Raji (cell line): ENCODE data around the gene PPARGC1A.

ENCODE experiments used
- POLR2A ChIP-seq: IDR thresholded peaks from 2 replicates; pipeline ENCODE4 v1.6.1; 2011; ENCODE audit warnings: low read depth, low read length, control low read depth; ENCODE audit not compliant: insufficient read depth

Gene PPARGC1A

DNA sequence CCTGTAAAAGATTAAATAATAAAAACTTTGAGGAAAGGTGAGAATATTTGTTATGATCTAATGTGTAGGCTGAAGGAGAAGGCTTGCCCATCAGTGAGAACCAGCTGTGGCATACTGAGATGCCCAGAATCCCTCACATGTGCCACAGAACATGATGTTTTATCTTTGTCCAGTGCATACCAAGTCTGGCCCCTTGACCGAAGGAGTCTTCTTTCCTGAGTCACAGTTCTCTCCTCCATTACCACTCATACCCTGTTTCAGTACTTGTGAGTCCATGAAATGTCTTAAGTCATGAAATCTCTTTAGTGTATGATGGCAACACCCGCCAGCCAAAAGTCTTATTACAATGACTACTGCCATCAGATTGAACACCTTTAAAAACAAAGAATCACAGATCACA, 42.7 kb downstream of the PPARGC1A start:
- TF ChIP-seq POLR2A, result no peak

DNA sequence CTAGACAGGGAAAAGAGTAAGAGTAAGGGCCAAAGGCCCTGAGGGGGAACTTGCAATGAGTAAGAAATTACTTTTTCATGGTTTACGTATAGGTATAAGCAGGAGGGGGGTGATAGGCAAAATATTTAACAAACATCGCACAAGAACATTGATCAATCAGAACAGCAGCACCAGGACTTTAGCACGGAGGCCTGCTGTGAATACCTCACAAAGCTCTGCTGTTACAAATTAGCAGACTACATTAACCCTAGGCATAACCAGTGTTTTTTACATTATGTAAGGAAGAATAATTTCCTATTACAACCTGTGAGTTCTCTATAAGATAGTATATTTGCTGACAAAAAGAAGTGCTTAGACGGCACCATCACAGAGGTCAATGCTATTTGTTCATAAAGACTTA, 44.9 kb downstream of the PPARGC1A start:
- TF ChIP-seq POLR2A, result no peak

DNA sequence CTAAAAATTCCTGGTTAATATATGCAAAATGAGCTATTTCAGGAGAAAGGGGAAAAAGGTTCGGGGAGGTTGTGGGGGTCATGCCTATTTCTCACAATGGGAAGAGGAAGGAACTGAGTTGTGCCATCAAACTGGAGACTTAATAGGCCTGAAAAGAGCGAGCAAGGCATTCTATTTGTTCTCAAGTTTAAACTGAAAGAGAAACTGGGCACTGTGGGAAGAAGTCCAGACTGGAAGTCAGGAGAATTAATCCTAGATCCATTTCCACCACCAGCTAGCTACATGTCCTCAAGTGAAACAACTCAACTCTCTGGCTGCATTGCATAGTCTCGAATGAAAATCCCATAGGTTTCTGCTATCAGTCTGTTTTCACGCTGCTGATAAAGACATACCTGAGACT, 50.6 kb downstream of the PPARGC1A start:
- no peak for TF ChIP-seq POLR2A

DNA sequence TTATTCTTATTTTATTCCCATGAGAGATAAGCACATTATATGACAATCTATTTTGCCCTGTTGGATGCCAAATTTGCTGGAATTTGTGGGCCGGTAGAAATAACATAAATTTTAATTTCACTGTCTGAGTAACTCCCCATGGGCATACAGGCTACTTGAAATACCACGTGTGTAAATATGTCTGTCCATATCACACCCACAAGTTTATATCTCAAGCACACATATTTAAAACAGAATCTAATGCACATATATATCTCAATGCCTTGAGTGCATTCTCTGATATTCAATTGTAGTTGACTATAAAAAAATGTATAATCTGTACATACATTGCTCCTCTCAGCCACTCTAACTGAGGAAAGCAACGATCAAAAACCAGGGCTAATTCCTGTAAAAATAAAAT, 51.2 kb downstream of the PPARGC1A start:
- TF ChIP-seq POLR2A, result no peak

DNA sequence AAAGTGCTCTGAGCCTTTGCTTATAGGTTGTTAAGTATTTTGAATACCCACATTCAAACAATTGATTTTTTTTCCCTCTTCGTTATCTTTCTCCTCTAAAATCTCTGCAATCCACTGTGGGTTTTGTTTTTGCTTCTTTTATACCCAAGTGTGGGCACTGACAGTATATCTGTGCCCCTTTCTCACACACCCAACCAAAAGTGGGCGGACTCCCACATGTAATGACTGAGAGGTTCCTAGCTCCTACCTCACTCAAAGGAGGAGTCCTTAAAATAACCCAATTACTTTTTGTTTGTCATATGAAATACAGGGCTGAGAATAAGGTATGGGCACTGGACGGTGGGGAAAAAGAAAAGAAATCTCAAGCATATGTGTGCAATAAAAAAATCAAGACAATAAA, 51.7 kb downstream of the PPARGC1A start:
- TF ChIP-seq POLR2A, result no peak

DNA sequence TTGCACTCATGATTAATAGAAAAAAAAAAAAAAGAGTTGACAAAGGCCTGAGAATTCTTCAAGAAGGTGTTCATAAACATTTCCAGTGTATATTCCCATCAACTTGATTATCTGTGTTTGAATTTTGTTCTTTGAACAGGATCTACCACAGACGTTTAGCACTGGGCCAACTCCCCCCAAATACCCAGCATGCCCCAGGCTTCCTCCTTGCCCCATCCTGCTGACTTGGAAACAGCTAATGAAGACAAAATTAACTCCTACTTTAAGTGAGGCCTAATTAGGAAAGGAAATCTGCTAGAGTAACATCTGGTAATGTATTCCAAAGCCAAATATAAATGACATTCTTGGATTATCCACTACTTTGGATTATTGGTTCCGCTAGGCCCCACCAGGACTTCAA, 52.5 kb downstream of the PPARGC1A start:
- no peak for TF ChIP-seq POLR2A

DNA sequence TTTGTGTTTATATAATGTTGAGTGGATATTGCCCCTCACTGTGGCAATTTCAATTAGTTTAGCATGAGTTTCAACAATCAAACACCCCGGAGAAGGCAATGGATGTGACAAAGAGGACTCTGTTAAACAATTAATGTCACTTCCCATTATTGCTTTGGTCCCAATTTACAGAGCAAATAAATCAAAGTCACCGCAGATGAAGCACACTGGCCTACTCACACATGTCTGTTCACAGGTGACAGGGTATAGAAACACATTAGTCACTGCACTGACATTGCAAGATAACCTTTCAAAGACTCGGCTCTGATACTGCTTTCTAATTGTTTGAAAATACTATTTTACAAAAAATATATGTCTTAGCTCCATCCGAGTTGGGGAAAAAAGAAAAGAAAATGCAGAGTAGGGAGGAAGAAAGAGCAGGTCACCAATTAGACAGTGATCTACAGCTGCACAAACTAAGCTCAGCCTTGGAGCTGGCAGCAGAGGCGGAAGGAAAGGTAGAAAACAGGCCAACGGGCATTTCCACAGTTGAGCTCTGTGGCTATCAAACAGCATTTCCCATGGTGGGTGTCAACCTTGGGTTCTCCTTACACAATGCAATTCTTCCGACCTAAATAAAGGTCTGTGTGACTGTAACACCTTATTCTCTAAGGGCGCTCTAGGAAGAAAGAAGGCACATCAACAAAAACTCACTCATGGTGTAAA, 53.9 kb downstream of the PPARGC1A start:
- no peak for TF ChIP-seq POLR2A

DNA sequence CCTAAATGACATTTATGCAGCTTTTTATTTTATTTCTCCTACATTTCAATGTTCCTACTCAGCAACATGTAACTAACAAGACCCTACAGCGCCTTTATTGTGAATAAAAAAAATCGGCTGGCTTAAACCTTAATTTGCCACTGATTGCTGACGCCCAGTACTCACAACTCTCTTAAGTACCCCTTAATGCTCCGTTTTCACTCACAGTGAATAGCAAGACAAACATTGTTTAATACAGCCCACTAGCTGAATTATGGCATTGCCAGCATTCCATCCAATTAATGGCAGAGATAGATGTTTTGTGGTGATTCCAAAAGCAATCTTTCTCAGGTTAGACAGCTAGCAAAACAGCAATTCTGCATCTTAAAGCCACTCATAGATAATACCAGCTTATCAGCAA, 61.1 kb downstream of the PPARGC1A start:
- TF ChIP-seq POLR2A, result no peak

DNA sequence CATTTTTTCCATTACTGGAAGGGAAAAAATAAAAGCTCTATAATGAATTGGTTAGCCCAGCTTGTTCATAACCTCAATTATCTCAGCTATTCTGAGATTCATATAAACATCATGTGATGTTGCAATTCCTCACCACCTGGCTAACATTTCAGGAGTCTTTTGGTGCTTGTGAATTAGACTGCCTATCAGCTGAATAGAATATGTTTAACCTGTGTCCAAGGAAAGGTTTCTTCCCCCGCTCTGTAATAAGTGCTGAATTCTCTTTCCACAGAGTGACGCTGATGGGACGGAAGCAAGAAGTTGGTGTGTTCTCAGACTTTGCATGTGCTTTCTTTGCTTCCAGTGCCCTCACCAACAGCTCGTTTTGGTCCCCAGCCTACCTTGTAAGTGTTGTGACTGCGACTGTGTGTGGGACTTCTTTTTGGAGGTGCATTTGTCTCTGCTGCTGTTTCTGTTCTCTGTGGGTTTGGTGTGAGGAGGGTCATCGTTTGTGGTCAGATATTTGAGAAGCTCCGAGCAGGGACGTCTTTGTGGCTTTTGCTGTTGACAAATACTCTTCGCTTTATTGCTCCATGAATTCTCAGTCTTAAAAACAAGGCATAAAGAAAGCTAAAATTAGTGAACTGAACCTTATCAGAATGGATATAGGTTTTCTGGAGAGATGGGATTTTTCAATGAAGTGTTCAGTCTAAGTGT, 61.7 kb downstream of the PPARGC1A start:
- TF ChIP-seq POLR2A, result no peak

DNA sequence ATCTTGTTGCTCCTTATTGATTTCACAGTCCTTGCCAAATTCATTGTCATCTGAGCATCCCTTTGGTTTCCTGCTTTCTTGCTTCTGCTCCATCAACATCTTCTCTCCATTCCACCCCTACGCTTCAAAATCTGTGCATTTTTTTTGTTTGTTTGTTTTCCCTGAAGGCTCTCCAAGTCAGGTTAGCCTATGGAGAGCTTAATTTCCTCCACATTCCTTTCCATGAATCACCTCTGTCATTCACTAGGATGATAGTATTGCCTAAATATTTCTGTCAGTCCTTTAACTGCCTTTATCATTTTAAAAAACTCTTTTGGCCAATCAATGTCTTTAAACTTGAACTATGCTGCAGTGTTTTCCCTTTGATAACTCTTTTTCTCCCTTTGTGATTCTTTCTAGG, 67.7 kb downstream of the PPARGC1A start:
- TF ChIP-seq POLR2A, result no peak

DNA sequence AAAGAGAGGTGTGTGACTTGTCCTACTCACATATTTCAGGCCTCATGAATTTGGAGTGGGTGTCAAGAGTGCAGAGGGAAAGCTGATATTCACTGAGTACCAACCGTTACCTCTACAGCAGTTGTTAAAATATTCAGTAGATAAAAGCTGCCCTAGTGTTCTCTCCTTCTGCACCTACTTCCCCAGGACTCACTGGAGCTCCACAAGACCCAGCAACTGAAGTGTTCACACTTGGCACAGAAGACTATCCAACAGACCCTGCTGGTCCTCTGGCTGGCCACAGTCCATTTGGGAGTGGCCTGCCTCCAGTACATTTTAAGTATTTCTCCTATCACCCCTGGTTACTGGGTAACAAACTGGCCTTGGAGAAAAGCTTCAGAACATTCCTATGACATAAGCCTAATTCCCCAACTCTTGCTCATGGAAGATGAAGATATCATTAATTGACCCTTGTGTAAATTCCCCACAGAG, 70.8 kb downstream of the PPARGC1A start:
- no peak for TF ChIP-seq POLR2A

DNA sequence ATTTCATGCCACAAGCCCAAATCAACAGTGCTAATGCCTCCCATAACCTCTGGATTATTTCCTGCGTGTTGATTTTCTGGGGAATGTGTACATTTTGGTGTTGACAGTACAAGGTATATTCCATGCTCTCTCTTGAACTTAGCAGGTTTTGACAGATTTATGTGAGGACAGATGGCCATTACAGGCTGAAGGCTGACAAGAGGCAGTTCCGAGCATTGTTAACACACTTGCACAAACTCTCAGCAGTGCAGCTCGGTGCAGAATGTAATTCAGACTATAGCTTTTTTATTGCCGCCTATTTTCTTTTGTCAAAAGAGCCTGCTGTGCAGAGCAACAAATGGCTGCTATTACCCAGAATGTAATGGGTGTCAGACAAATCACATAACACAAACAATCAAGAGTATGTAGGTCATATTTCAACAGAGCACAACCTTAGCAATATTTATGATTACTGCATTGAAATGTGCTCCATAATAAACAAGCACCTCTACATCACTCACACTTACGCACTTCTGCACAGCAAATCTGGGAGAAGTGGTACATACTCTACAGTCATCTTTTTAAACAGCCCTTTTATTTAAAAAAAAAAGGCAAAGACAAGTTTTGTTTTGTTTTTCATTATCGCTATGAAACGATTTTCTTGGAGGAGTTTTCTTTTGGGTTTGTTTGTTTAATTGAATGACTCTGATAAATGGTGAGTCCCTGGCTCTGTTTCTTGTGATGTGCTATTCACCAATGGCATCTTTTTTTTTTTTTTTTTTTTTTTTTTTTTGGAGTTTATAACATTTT, 71.6 kb downstream of the PPARGC1A start:
- TF ChIP-seq POLR2A, result no peak

DNA sequence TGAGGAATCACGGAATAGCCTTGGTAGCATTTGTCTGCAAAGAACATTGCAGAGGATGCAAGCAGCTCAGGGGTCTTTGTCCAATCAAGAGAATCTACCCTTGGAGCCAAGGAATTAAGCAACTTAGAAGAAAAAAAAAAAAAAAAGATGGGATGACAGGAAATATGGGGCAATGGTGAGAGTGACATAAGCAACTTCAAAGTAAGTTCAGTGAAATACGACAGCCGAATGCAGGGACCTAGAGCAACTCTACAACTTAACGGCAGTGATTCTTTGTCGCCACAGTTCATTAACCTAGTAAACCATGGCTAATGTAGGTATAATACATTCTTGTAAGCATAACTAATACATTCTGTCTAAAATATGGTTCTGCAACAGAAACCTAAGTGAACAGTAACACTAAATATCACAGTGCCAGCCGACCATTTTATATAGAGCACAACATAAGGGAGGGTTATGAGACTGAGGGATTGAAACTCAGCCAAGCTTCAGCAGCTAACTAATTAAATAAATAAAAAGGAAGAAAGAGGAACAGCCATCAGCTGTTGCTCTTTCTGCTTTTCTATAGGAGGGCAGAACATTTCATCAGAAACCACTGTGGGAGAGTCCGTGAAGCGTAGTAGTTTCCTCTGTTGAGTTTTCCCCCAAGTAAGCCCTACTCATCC, 74.7 kb downstream of the PPARGC1A start:
- TF ChIP-seq POLR2A, result no peak

DNA sequence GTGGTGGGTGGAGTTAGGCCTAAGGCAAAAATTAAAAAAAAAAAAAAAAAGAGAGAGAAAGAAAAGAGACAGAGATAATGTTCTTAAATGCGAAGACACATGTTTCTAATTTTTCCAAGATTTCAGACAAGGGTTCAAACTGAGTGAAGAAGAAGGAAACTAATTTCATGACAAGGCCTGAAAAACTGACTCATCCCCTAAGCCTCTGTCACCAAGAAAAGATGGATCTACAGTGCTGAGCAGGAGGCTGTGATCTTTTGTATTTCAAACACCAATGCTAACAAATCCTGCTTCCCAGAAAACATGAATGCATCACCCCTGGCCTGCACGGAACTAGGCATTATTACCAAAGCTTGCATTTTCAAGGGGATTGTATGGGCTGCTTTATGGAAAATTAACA, 75.3 kb downstream of the PPARGC1A start:
- no peak for TF ChIP-seq POLR2A

DNA sequence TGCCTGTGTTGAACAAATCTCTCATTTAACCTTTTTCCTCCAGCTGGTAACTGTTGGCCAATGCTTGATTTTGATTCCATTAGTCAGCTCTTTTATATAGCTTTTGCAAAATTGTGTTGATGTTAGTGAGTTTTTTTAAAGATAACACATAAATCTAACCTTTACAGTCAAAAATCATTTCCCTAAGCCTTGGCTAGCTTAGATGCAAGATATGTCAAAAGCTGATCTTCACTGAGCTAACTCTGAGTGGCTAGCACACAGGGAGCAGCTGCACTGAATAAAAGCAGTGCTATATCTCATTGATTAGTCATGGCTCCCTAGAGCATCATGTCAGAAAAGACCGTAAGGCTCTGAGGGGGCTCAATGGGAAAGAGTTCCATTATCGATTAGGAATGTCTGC, 78.7 kb downstream of the PPARGC1A start:
- no peak for TF ChIP-seq POLR2A
